Renal pelvis (tissue), 12 donors: Measurements from ENCODE around the gene RAP1GAP2. TPM values are rescaled to one million over a fixed set of nuclear protein-coding genes. Genes with fewer than 3 reads are reported as not detected.
"Not testable (repeated sequence)": the region's sequence is repeated elsewhere in the genome, so short reads cannot be mapped to it uniquely, and the experiment has no call there.

ENCODE experiments used
- DNase-seq: peaks from one replicate; pipeline ENCODE4 v3.0.0-alpha.2; 2013
- long read RNA-seq, 16 experiments: transcript quantifications; one replicate each; lab custom pipeline, GENCODE V29; 2026
- polyA plus RNA-seq, 3 donors: library from polyadenylated mRNA; unstranded; fragments of 120-200 nt; gene quantifications; one replicate each; pipeline ENCODE4 v1.2.1, GENCODE V29; 2013; ENCODE audit not compliant: insufficient read length in 3 of 3

The RAP1GAP2 gene
- polyA plus RNA-seq, result 10 to 100 TPM; 26.3 to 33.3 (median 27.0) TPM
- long read RNA-seq, donor 1, full-length matches to known transcripts, result 22 of 22 reads
- long read RNA-seq, donor 1, partial matches to known transcripts, result 0 of 22 reads
- long read RNA-seq, donor 1, other reads (novel, unspliced or antisense), result 0 of 22 reads
- long read RNA-seq, donor 2, full-length matches to known transcripts, result 28 of 28 reads
- long read RNA-seq, donor 2, partial matches to known transcripts, result 0 of 28 reads
- long read RNA-seq, donor 2, other reads (novel, unspliced or antisense), result 0 of 28 reads
- long read RNA-seq, donor 3, full-length matches to known transcripts, result 18 of 18 reads
- long read RNA-seq, donor 3, partial matches to known transcripts, result 0 of 18 reads
- long read RNA-seq, donor 3, other reads (novel, unspliced or antisense), result 0 of 18 reads
- long read RNA-seq, donor 4, full-length matches to known transcripts, result 27 of 27 reads
- long read RNA-seq, donor 4, partial matches to known transcripts, result 0 of 27 reads
- long read RNA-seq, donor 4, other reads (novel, unspliced or antisense), result 0 of 27 reads
- long read RNA-seq, donor 5, full-length matches to known transcripts, result 5 of 5 reads
- long read RNA-seq, donor 5, partial matches to known transcripts, result 0 of 5 reads
- long read RNA-seq, donor 5, other reads (novel, unspliced or antisense), result 0 of 5 reads
- long read RNA-seq, donor 6, full-length matches to known transcripts, result 30 of 30 reads
- long read RNA-seq, donor 6, partial matches to known transcripts, result 0 of 30 reads
- long read RNA-seq, donor 6, other reads (novel, unspliced or antisense), result 0 of 30 reads
- long read RNA-seq, donor 7, full-length matches to known transcripts, result 17 of 17 reads
- long read RNA-seq, donor 7, partial matches to known transcripts, result 0 of 17 reads
- long read RNA-seq, donor 7, other reads (novel, unspliced or antisense), result 0 of 17 reads
- long read RNA-seq, donor 8, full-length matches to known transcripts, result 3 of 3 reads
- long read RNA-seq, donor 8, partial matches to known transcripts, result 0 of 3 reads
- long read RNA-seq, donor 8, other reads (novel, unspliced or antisense), result 0 of 3 reads
- long read RNA-seq, donor 9, full-length matches to known transcripts, result 29 of 29 reads
- long read RNA-seq, donor 9, partial matches to known transcripts, result 0 of 29 reads
- long read RNA-seq, donor 9, other reads (novel, unspliced or antisense), result 0 of 29 reads
- long read RNA-seq, donor 10, full-length matches to known transcripts, result 18 of 18 reads
- long read RNA-seq, donor 10, partial matches to known transcripts, result 0 of 18 reads
- long read RNA-seq, donor 10, other reads (novel, unspliced or antisense), result 0 of 18 reads
- long read RNA-seq, donor 11, full-length matches to known transcripts, result 16 of 16 reads
- long read RNA-seq, donor 11, partial matches to known transcripts, result 0 of 16 reads
- long read RNA-seq, donor 11, other reads (novel, unspliced or antisense), result 0 of 16 reads
- long read RNA-seq, donor 12, full-length matches to known transcripts, result 45 of 45 reads
- long read RNA-seq, donor 12, partial matches to known transcripts, result 0 of 45 reads
- long read RNA-seq, donor 12, other reads (novel, unspliced or antisense), result 0 of 45 reads
- long read RNA-seq, donor 13, full-length matches to known transcripts, result 19 of 19 reads
- long read RNA-seq, donor 13, partial matches to known transcripts, result 0 of 19 reads
- long read RNA-seq, donor 13, other reads (novel, unspliced or antisense), result 0 of 19 reads
- long read RNA-seq, donor 14, result 0 reads
- long read RNA-seq, donor 15, result 0 reads
- long read RNA-seq, donor 16, full-length matches to known transcripts, result 22 of 22 reads
- long read RNA-seq, donor 16, partial matches to known transcripts, result 0 of 22 reads
- long read RNA-seq, donor 16, other reads (novel, unspliced or antisense), result 0 of 22 reads

DNA sequence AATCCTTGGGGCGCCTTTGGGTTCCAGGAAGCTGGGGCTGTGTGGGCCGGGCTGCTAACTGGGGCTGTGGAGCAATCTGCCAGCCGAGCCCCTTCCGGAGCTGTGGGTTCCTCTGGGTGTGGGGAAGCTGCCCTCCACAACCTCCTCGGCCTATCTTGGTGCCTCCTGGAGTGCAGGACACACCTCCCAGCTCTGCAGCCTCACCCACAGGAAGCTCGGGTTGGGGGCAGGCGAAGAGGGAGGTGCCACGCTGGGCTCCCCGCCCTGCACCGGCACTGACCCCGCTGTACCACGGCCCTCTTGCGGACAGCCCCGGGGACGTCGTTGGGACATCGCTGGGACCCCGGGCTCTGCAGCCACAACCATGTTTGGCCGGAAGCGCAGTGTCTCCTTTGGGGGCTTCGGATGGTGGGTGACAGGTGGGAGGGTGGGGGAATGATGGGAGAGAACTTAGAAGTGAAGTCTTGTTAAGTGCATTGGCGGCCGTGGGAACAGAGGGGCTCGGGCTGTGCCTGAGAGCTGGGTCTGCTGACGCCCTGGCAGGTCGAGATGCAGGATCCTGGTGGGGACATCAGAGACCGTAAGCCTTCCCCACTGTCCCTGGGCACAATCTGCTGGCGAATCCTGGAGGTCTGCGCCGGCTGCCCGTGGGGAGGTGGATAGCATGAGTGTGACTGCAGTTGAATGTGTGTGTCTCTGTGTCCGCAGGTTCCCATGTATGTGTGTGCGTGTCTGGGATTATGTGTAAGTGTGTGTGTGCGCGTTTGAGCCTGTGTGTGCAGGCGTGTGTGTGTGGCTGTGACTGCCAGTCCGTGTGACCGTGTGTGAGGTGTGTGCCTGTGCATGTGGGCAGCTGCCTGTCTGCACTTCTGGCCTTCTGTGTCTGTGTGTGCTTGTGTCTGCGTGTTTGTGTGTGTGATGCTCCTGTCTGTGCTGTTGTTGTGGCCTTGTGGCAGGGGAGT is at the start of gene RAP1GAP2:
Gene RAP1GAP2 (plus strand): TSS at position 275 of the 962 bp plus-strand sequence. CDS start 90 bp downstream, at position 365.
- DNase-seq, result no peak

GRCh38 chr17:2749058-2749783 is 47.0 kb upstream of the RAP1GAP2 start, which contains the start of gene CCDC92B:
Gene CCDC92B, minus strand, starts transcription at chr17:2749652. Its CDS starts 14,507 bp downstream, at chr17:2735145.
- DNase-seq, result no peak

- peak; percentile 73 for DNase-seq
Observed at GRCh38 chr17:2749784-2750181, 46.5 kb upstream of the RAP1GAP2 start.

DNA sequence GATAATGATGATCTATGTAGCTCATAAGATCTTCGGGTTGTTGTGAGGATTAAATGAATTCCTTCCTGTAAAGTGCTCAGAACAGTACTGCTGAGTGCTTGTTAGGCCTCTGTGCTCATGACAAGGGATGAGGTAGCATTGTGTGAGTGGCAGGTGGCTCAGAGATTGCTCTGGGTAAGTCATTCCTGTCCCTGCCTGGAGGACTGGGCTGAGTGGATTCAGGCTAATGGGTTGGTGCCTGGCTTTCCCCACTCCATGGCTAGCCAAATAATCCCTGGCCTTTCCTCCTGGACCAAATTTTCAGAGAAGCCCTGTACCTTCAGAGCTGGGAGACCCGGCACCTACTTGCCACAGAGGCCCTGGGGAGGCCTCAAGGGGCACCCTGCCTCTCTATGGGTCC is 45.5 kb upstream of the RAP1GAP2 start:
- no peak for DNase-seq

GRCh38 chr17:2751491-2751890 is 44.7 kb upstream of the RAP1GAP2 start:
- no peak for DNase-seq

DNA sequence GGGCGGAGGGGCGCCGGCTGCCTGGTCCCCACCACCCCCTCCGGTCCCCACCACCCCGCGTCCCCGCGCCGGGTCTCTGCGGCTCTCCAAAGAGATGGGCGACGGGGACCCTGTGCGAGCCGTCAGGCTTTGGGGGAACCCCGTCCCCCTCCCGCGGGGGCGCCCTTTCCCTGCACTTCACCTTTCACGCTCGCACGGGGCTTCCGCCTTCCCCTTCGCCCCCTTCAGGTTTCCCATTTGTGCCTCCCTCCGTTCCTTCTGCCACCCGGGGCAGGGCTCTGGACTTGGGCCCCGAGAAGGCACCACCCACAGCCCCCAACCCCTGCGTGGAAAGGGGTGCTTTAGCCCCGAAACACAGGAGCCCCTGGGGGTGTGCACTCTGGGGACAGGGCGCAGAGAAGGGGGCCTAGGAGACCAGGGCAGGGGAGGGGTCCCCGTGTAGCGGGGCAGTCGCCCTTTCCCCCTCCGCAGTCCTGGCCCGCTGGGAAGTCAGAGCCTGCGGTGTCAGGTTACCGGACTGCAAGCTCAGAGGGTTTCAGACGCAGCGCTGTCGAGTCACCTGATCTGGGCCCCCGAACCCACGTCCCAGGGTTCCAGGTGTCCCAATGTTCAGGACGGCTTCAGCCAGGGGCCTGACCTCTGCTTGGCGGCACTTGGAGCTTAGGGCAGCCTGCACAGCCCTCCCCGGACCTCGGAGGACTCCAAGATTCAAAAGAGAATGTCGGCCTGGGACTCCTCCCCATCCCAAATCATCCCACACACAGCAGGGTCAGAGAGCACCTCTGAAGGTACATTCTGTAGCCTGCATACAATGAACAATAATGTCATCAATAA is 40.1 kb upstream of the RAP1GAP2 start:
- no peak for DNase-seq

DNA sequence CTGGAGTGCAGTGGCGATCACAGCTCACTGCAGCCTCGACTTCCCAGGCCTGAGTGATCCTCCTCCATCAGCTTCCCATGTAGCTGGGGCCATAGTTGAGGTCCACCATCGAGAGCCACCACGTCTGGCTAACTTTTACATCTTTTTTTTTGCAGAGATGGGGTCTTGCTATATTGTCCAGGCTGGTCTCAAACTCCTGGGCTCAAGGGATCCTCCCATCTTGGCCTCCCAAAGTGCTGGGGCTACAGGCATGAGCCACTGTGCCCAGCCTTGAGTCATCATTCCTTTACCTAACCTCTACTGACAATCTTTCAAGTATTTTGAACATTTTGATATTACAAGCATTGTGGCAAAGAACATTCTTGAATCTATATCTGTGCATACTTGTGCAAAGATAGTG is 37.4 kb upstream of the RAP1GAP2 start:
- no peak for DNase-seq

- no peak for DNase-seq
Observed at GRCh38 chr17:2770129-2770528, 26.1 kb upstream of the RAP1GAP2 start.

DNA sequence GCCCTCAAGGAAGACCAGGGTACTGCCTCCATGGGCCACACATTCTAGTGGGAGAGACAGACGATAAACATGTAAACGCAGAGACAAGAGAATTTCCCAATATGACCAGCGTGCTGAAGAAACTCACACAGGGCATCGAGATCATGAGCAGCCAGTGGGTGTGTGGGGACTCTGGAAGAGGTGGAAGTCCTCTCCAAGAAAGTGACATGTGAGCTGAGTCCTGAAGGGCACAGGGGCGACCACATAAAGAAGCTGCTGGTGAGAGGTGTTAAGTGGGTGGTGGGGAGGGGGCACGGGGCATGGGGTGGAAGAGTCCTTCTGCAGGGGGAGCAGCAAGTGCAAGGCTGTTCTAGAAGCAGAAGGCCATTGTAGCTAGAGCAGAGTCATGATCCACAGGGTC is 21.0 kb upstream of the RAP1GAP2 start:
- DNase-seq, result no peak

- DNase-seq, result peak; percentile 43
Observed at GRCh38 chr17:2776589-2777241, 19.5 kb upstream of the RAP1GAP2 start.

DNA sequence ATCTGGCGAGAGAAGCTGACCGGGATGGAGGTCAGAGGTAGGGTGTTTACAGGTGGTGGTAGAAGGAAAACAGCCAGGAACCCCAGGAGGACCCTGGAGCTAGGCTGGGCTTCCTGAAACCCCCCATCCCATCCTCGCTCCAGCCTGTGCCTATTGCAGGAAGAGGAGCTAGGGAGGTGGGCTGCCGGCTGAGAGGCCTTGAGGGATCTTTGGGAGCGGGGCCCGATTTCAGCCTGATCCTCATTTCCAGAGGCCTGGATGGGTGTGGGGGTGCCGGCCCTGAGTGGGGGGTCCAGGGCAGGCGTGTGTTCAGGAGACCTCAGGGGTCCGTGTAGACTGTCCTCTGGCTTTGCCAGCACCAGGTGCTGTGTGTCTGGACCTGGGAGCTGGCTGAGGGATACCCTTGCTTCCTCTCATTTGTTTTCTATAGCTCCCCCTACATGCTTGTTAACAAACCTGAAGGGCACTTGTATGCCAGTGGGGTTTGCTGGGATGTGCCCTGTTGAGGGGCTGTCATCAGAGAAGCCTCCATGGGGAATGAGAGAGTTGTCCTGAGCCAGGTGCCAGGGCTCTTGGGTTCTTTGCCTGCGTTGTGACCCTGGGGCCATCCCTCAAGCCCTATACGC is 18.9 kb upstream of the RAP1GAP2 start:
- no peak for DNase-seq

DNA sequence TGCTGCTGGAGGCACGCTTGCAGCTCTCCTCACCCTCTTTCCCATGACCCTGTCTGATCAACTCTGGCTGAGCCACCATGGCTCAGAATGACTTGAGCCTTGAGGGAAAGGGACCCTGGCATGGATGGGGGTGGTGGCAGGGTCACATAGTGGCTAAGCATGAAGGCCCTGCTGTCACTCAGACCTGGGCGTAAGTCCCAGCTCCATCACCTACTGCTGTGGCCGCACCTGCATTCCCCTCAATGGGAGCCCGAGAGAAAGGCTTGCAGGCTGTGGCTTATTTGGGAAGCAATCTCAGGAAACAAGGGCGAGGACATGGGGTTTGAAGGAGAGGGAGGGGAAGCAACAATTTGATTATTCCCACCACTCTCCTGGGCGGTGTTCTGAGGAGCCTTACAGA is 17.7 kb upstream of the RAP1GAP2 start:
- no peak for DNase-seq

GRCh38 chr17:2779545-2779944 is 16.7 kb upstream of the RAP1GAP2 start:
- no peak for DNase-seq

DNA sequence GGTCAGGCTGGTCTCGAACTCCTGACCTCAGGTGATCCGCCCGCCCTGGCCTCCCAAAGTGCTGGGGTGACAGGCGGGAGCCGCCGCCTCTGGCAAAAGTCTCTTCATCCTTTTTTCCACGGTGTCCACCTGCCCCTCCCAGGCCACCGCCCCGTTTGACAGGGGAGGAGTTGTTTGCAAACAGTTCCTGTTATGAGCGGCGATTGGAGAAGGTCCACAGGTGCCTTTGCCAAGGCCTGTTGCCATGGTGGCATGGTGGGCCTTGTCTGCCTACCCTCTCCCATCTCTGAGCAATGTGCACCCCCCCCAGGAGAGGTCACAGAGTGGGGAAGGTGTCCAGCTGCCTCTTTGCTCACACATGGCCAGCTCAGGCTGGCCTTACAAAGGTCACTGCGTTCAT is 16.0 kb upstream of the RAP1GAP2 start:
- no peak for DNase-seq

GRCh38 chr17:2780931-2781454 is 15.2 kb upstream of the RAP1GAP2 start:
- no peak for DNase-seq

DNA sequence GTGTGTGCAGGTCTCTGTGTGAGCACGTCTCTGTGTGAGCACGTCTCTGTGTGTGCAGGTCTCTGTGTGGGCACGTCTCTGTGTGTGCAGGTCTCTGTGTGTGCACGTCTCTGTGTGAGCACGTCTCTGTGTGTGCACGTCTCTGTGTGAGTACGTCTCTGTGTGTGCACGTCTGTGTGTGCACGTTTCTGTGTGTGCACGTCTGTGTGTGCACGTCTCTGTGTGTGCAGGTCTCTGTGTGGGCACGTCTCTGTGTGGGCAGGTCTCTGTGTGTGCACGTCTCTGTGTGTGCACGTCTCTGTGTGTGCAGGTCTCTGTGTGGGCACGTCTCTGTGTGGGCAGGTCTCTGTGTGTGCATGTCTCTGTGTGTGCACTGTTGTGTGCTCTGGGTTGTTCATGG is 14.6 kb upstream of the RAP1GAP2 start:
- DNase-seq, result not testable (repeated sequence)
